ENCODE data around the gene CREB5. TPM values are rescaled to one million over a fixed set of nuclear protein-coding genes. Genes with fewer than 3 reads are reported as not detected.

CREB5 gene
- total RNA-seq, 1 experiment from 2014 or later: 2.1 TPM

- no peaks in the 10 kb centered on the region for H3K27me3 ChIP-seq (ENCODE audit: insufficient read depth, low read depth)
- no peaks in the 10 kb centered on the region for H3K4me1 ChIP-seq (replicated peaks; ENCODE audit: insufficient read depth)
- no peaks in the 10 kb centered on the region for H3K36me3 ChIP-seq (ENCODE audit: low read depth)
- no TSS peak for BruUV-seq (replicated peaks)
- DNase-seq: no peak
- CTCF ChIA-PET: no interaction called here
- H3F3A ChIP-seq (ENCODE audit: insufficient read depth, low read depth): no peaks in the 10 kb centered on the region
- POLR2A ChIA-PET (ENCODE audit: unreplicated experiment): no interaction called here
- H3K27ac ChIP-seq: no peak overlapping the region
- H3K79me2 ChIP-seq (ENCODE audit: low read depth): no peaks in the 10 kb centered on the region
- no peak overlapping the region for H3K4me2 ChIP-seq
- intact Hi-C loops (cut with micrococcal nuclease; ENCODE audit: unreplicated experiment): no loop called here
- no peak overlapping the region for H2AFZ ChIP-seq
- TF ChIP-seq CTCF (conservative IDR thresholded peaks at IDR 0.05): no peak
- TF ChIP-seq EZH2 (IDR thresholded peaks at IDR 0.05; ENCODE audit: low read depth): no peak
- no peaks in the 10 kb centered on the region for H3K9me2 ChIP-seq (ENCODE audit: insufficient read depth)
- no peaks in the 10 kb centered on the region for H4K20me1 ChIP-seq (ENCODE audit: insufficient read depth)
- H3K4me3 ChIP-seq: no peak overlapping the region
- no peaks in the 10 kb centered on the region for H3K9me3 ChIP-seq (ENCODE audit: insufficient read depth, low read depth)
Measured at GRCh38 chr7:28841766-28842165, 429.4 kb downstream of the CREB5 start.

GRCh38 chr7:28842769-28843295, 430.5 kb downstream of the CREB5 start:
- no peaks in the 10 kb centered on the region for H4K20me1 ChIP-seq (ENCODE audit: insufficient read depth)
- no peaks in the 10 kb centered on the region for H3K36me3 ChIP-seq (ENCODE audit: low read depth)
- H3K27me3 ChIP-seq (ENCODE audit: insufficient read depth, low read depth): no peaks in the 10 kb centered on the region
- H3K9me2 ChIP-seq (ENCODE audit: insufficient read depth): no peaks in the 10 kb centered on the region
- no peak overlapping the region for H3K27ac ChIP-seq
- no peaks in the 10 kb centered on the region for H3F3A ChIP-seq (ENCODE audit: insufficient read depth, low read depth)
- H3K9me3 ChIP-seq (ENCODE audit: insufficient read depth, low read depth): no peaks in the 10 kb centered on the region
- no peak overlapping the region for H2AFZ ChIP-seq
- intact Hi-C loops (cut with micrococcal nuclease; ENCODE audit: unreplicated experiment): no loop called here
- TF ChIP-seq CTCF (conservative IDR thresholded peaks at IDR 0.05) (no peak), EZH2 (IDR thresholded peaks at IDR 0.05; ENCODE audit: low read depth) (no peak)
- ChIA-PET CTCF (no interaction called here), POLR2A (ENCODE audit: unreplicated experiment) (no interaction called here)
- no TSS peak for BruUV-seq (replicated peaks)
- no peak overlapping the region for H3K4me2 ChIP-seq
- H3K79me2 ChIP-seq (ENCODE audit: low read depth): no peaks in the 10 kb centered on the region
- no peak overlapping the region for H3K4me3 ChIP-seq
- no peaks in the 10 kb centered on the region for H3K4me1 ChIP-seq (replicated peaks; ENCODE audit: insufficient read depth)
- no peak for DNase-seq

- no peak for DNase-seq
- intact Hi-C loops (cut with micrococcal nuclease; ENCODE audit: unreplicated experiment): no loop called here
- Histone ChIP-seq H3F3A (ENCODE audit: insufficient read depth, low read depth) (no peaks in the 10 kb centered on the region), H3K36me3 (ENCODE audit: low read depth) (no peaks in the 10 kb centered on the region), H3K9me2 (ENCODE audit: insufficient read depth) (no peaks in the 10 kb centered on the region), H3K27ac (no peak overlapping the region), H3K9me3 (ENCODE audit: insufficient read depth, low read depth) (no peaks in the 10 kb centered on the region), H3K4me3 (no peak overlapping the region), H4K20me1 (ENCODE audit: insufficient read depth) (no peaks in the 10 kb centered on the region), H3K4me2 (no peak overlapping the region), H3K27me3 (ENCODE audit: insufficient read depth, low read depth) (no peaks in the 10 kb centered on the region), H3K79me2 (ENCODE audit: low read depth) (no peaks in the 10 kb centered on the region), H2AFZ (no peak overlapping the region), H3K4me1 (replicated peaks; ENCODE audit: insufficient read depth) (no peaks in the 10 kb centered on the region)
- ChIA-PET CTCF (no interaction called here), POLR2A (ENCODE audit: unreplicated experiment) (no interaction called here)
- TF ChIP-seq CTCF (conservative IDR thresholded peaks at IDR 0.05) (no peak), EZH2 (IDR thresholded peaks at IDR 0.05; ENCODE audit: low read depth) (no peak)
- no TSS peak for BruUV-seq (replicated peaks)
Measured at GRCh38 chr7:28845106-28845505, 432.8 kb downstream of the CREB5 start.
